SK-N-SH (cell line): ENCODE results near the gene BBC3. TPM values are rescaled to one million over a fixed set of nuclear protein-coding genes. Genes with fewer than 3 reads are reported as not detected.
A peak's percentile ranks its signal among the peaks of the same experiment; 100 is the strongest.

ENCODE experiments used
- CTCF ChIA-PET: fragments of 300-600, 350-600 bp; formaldehyde crosslinking; extraction: SDS; loops from one replicate; lab custom pipeline; 2021; lab: Yijun Ruan, JAX
- POLR2A ChIA-PET: fragments of 350-600 bp; sonication (Branson Sonifier 250); formaldehyde crosslinking; extraction: SDS; loops from one replicate; lab custom pipeline; 2020; ENCODE audit warnings: antibody characterized with exemption, inconsistent platforms; lab: Yijun Ruan, JAX
- DNase-seq: peaks from one replicate; pipeline ENCODE4 v3.0.0; 2012
- H2AFZ ChIP-seq: fragments of 200-600 bp; sonication (generic); 2 replicates; pipeline ENCODE4 v1.8.1; 2016; ENCODE audit warnings: antibody characterized with exemption, mild to moderate bottlenecking, low read depth
- H3F3A ChIP-seq: fragments of 200-600 bp; sonication (generic); replicated peaks from 2 replicates; pipeline ENCODE3; 2016; ENCODE audit warnings: antibody characterized with exemption, mild to moderate bottlenecking; ENCODE audit not compliant: insufficient read depth
- H3K27ac ChIP-seq, 2 experiments: fragments of 200-500 bp in 1 of 2; fragments of 200-600 bp in 1 of 2; sonication (Bioruptor generic) in 1 of 2; sonication (generic), shearing (Covaris generic) in 1 of 2; 2 replicates each; pipeline versions ENCODE4 v1.5.1 to v1.6.1; 2014 to 2016; ENCODE audit warnings: low read depth in 2 of 2, inconsistent platforms in 1 of 2, low read length in 1 of 2, mild to moderate bottlenecking in 1 of 2, mixed read lengths in 1 of 2
- H3K27me3 ChIP-seq: fragments of 200-600 bp; sonication (generic), shearing (Covaris generic); 2 replicates; pipeline ENCODE4 v1.6.1; 2016; ENCODE audit warnings: mixed run types; ENCODE audit not compliant: insufficient read depth
- H3K36me3 ChIP-seq, 2 experiments: fragments of 200-500 bp in 1 of 2; fragments of 200-600 bp in 1 of 2; sonication (Bioruptor generic) in 1 of 2; sonication (generic) in 1 of 2; replicated peaks in 1 of 2; 2 replicates each; pipeline versions ENCODE3 to v1.5.1; 2014 to 2016; ENCODE audit warnings: low read length in 1 of 2, mild to moderate bottlenecking in 1 of 2; ENCODE audit not compliant: insufficient read depth in 2 of 2, control insufficient read depth in 1 of 2
- H3K4me1 ChIP-seq, 2 experiments: fragments of 200-500 bp in 1 of 2; fragments of 200-600 bp in 1 of 2; sonication (Bioruptor generic) in 1 of 2; sonication (generic), shearing (Covaris generic) in 1 of 2; 2 replicates each; pipeline versions ENCODE4 v1.5.1 to v1.6.1; 2014 to 2016; ENCODE audit warnings: low read depth in 1 of 2, low read length in 1 of 2, mixed run types in 1 of 2; ENCODE audit not compliant: insufficient read depth in 2 of 2, control insufficient read depth in 1 of 2
- H3K4me2 ChIP-seq: fragments of 200-600 bp; sonication (generic), shearing (Covaris generic); 2 replicates; pipeline ENCODE4 v1.6.1; 2017; ENCODE audit warnings: mixed run types
- H3K4me3 ChIP-seq, 2 experiments: fragments of 200-500 bp in 1 of 2; fragments of 200-600 bp in 1 of 2; sonication (Bioruptor generic) in 1 of 2; sonication (generic), shearing (Covaris generic) in 1 of 2; 2 replicates each; pipeline versions ENCODE4 v1.5.1 to v1.8.1; 2014 to 2016; ENCODE audit warnings: low read depth in 2 of 2, inconsistent platforms in 1 of 2, low read length in 1 of 2, mild to moderate bottlenecking in 1 of 2, mixed read lengths in 1 of 2, moderate library complexity in 1 of 2
- H3K79me2 ChIP-seq: fragments of 200-600 bp; sonication (generic); 2 replicates; pipeline ENCODE4 v1.8.1; 2017; ENCODE audit warnings: mild to moderate bottlenecking; ENCODE audit not compliant: insufficient read depth
- H3K9ac ChIP-seq: fragments of 200-600 bp; sonication (generic); 2 replicates; pipeline ENCODE4 v1.6.1; 2017; ENCODE audit warnings: mixed run types
- H3K9me2 ChIP-seq: fragments of 200-600 bp; sonication (generic); 2 replicates; pipeline ENCODE4 v1.6.1; 2017; ENCODE audit warnings: mixed run types
- H3K9me3 ChIP-seq: fragments of 200-600 bp; sonication (generic); 2 replicates; pipeline ENCODE4 v1.6.1; 2017; ENCODE audit warnings: mixed run types, mild to moderate bottlenecking, moderate library complexity
- H4K20me1 ChIP-seq: fragments of 200-600 bp; sonication (generic); 2 replicates; pipeline ENCODE4 v1.6.1; 2017; ENCODE audit warnings: mild to moderate bottlenecking, mixed run types; ENCODE audit not compliant: insufficient read depth
- ELF1 ChIP-seq: IDR thresholded peaks from 2 replicates; pipeline ENCODE4 v1.4.0; 2012
- EP300 ChIP-seq, 2 experiments: IDR thresholded peaks; 2 replicates each; pipeline versions ENCODE4 v1.4.0 to v1.6.1; 2012; ENCODE audit warnings: borderline replicate concordance in 1 of 2, low read depth in 1 of 2, low read length in 1 of 2
- EZH2phosphoT487 ChIP-seq: fragments of 200-600 bp; sonication (generic); IDR thresholded peaks from 2 replicates; pipeline ENCODE4 v1.6.1; 2017; ENCODE audit warnings: low read depth, mixed run types, mild to moderate bottlenecking, antibody characterized with exemption, moderate library complexity, borderline replicate concordance
- FOSL2 ChIP-seq: IDR thresholded peaks from 2 replicates; pipeline ENCODE4 v1.4.0; 2012; ENCODE audit warnings: low read depth, mild to moderate bottlenecking, moderate library complexity, borderline replicate concordance
- FOXJ3 ChIP-seq: sonication (generic); formaldehyde crosslinking; IDR thresholded peaks from 2 replicates; pipeline ENCODE4 v1.5.1; 2020; ENCODE audit warnings: mild to moderate bottlenecking, missing genetic modification reagents
- FOXM1 ChIP-seq: IDR thresholded peaks from 2 replicates; pipeline ENCODE4 v1.4.0; 2012; ENCODE audit warnings: low read depth, mild to moderate bottlenecking
- GABPA ChIP-seq: IDR thresholded peaks from 2 replicates; pipeline ENCODE4 v1.4.0; 2012; ENCODE audit warnings: low read depth, mild to moderate bottlenecking
- JUND ChIP-seq: IDR thresholded peaks from 2 replicates; pipeline ENCODE4 v1.4.0; 2012
- MEF2A ChIP-seq: IDR thresholded peaks from 2 replicates; pipeline ENCODE4 v1.4.0; 2012; ENCODE audit warnings: low read depth, borderline replicate concordance
- MXI1 ChIP-seq: IDR thresholded peaks from 2 replicates; pipeline ENCODE4 v1.6.1; 2012; ENCODE audit warnings: mild to moderate bottlenecking, low read depth, low read length, improper control_type of control experiment
- RAD21 ChIP-seq: IDR thresholded peaks from 2 replicates; pipeline ENCODE4 v1.6.1; 2012; ENCODE audit warnings: mild to moderate bottlenecking, low read length
- RCOR1 ChIP-seq: fragments of 150-350 bp; IDR thresholded peaks from 2 replicates; pipeline ENCODE4 v1.6.1; 2017; ENCODE audit warnings: antibody characterized with exemption, low read length
- RFX5 ChIP-seq: IDR thresholded peaks from 2 replicates; pipeline ENCODE4 v1.6.1; 2012; ENCODE audit warnings: mild to moderate bottlenecking, improper control_type of control experiment, low read length
- TAF1 ChIP-seq: IDR thresholded peaks from 2 replicates; pipeline ENCODE4 v1.6.1; 2012; ENCODE audit warnings: low read depth, mild to moderate bottlenecking, low read length, moderate library complexity, borderline replicate concordance
- TCF12 ChIP-seq: IDR thresholded peaks from 2 replicates; pipeline ENCODE4 v1.4.0; 2012
- TEAD4 ChIP-seq: IDR thresholded peaks from 2 replicates; pipeline ENCODE4 v1.4.0; 2012; ENCODE audit warnings: mild to moderate bottlenecking, borderline replicate concordance; ENCODE audit not compliant: insufficient read depth
- USF2 ChIP-seq: fragments of 150-350 bp; IDR thresholded peaks from 2 replicates; pipeline ENCODE4 v1.6.1; 2017; ENCODE audit warnings: antibody characterized with exemption, low read length, low read depth, borderline replicate concordance
- YY1 ChIP-seq: IDR thresholded peaks from 2 replicates; pipeline ENCODE4 v1.4.0; 2012; ENCODE audit warnings: low read depth, mild to moderate bottlenecking
- WGBS: methylation state at CpG from one replicate; pipeline ENCODE4 v1.1.6; 2017; ENCODE audit warnings: low lambda C conversion rate; 5-methylcytosine and 5-hydroxymethylcytosine counted together
- polyA plus RNA-seq, 3 experiments: library from polyadenylated mRNA; depleted of rRNA; stranded (reverse); fragments of >200 nt; gene quantifications; 2 replicates each; pipeline ENCODE4 v1.2.3, GENCODE V29; 2012
- TF ChIP-seq, protein P1 (sequence below): IDR thresholded peaks from 2 replicates; pipeline ENCODE4 v1.4.0; 2012; ENCODE audit warnings: low read depth, borderline replicate concordance
- TF ChIP-seq, protein P2 (sequence below): IDR thresholded peaks from 2 replicates; pipeline ENCODE4 v1.4.0; 2012; ENCODE audit warnings: low read depth, borderline replicate concordance

The BBC3 gene
- polyA plus RNA-seq, 1 of the 3 experiments (the other 2 are of a cell fraction): 14.5 TPM

- TF ChIP-seq, protein P1, sequence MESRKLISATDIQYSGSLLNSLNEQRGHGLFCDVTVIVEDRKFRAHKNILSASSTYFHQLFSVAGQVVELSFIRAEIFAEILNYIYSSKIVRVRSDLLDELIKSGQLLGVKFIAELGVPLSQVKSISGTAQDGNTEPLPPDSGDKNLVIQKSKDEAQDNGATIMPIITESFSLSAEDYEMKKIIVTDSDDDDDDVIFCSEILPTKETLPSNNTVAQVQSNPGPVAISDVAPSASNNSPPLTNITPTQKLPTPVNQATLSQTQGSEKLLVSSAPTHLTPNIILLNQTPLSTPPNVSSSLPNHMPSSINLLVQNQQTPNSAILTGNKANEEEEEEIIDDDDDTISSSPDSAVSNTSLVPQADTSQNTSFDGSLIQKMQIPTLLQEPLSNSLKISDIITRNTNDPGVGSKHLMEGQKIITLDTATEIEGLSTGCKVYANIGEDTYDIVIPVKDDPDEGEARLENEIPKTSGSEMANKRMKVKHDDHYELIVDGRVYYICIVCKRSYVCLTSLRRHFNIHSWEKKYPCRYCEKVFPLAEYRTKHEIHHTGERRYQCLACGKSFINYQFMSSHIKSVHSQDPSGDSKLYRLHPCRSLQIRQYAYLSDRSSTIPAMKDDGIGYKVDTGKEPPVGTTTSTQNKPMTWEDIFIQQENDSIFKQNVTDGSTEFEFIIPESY: no peak
- peak; percentile 38; the same call in 1 of the 2 replicates for TF ChIP-seq TAF1
- no peak for TF ChIP-seq TEAD4
- no peak for TF ChIP-seq FOXJ3 (CRISPR knock-in tag)
- TF ChIP-seq EP300 (IDR thresholded peaks at IDR 0.05; ENCODE audit: borderline replicate concordance in 1 of 2, low read depth in 1 of 2, low read length in 1 of 2): no peak
- no peak; the same call in 1 of the 2 replicates for TF ChIP-seq GABPA
- no peak for TF ChIP-seq USF2
- no peak for TF ChIP-seq EZH2phosphoT487
- peak; percentile 86 for TF ChIP-seq ELF1
- TF ChIP-seq, all 33 proteins: peak for 7
These were observed 42.5 kb upstream of the BBC3 start (continued) for GRCh38 chr19:47273313-47274070.

GRCh38 chr19:47272448-47273312, 41.7 kb upstream of the BBC3 start:
- Histone ChIP-seq H3K79me2 (no peaks in the 10 kb centered on the region), H3K4me2 (peak overlapping the region; percentile 97), H3K27me3 (no peaks in the 10 kb centered on the region), H3K9me2 (no peaks in the 10 kb centered on the region), H3K27ac (peak overlapping the region; percentile 84 to 97), H4K20me1 (no peaks in the 10 kb centered on the region; the same call in 1 of the 2 replicates), H3K9ac (peak overlapping the region; percentile 91), H3K4me1 (peaks cover 10 to 18% of the 10 kb centered on the region in 2 experiments; a peak in 3 of 4 replicates), H3K4me3 (peak overlapping the region; percentile 59 to 87), H3F3A (peaks cover 23% of the 10 kb centered on the region), H3K36me3 (peaks cover 9 to 16% of the 10 kb centered on the region in 2 experiments), H3K9me3 (no peaks in the 10 kb centered on the region), H2AFZ (peak overlapping the region; percentile 61; the same call in 1 of the 2 replicates)
- no peak for TF ChIP-seq YY1
- TF ChIP-seq RAD21: no peak
- TF ChIP-seq TCF12: no peak
- no peak for TF ChIP-seq GABPA
- no peak for TF ChIP-seq FOXM1
- no peak for TF ChIP-seq FOSL2
- no peak for TF ChIP-seq RCOR1
- no peak for TF ChIP-seq RFX5
- TF ChIP-seq JUND: no peak
- no peak for TF ChIP-seq MEF2A
- TF ChIP-seq MXI1: no peak
- TF ChIP-seq, protein P2, sequence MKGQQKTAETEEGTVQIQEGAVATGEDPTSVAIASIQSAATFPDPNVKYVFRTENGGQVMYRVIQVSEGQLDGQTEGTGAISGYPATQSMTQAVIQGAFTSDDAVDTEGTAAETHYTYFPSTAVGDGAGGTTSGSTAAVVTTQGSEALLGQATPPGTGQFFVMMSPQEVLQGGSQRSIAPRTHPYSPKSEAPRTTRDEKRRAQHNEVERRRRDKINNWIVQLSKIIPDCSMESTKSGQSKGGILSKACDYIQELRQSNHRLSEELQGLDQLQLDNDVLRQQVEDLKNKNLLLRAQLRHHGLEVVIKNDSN: no peak
- CTCF ChIA-PET: interaction anchor here (1.2 to 3.0 kb wide), 4 partner anchors 12 to 471 kb away, joined by 3 to 12 read pairs (median 5); no protein-coding TSS in a partner anchor
- 75% methylated on average over 30 of the region's 42 CpGs for WGBS
- POLR2A ChIA-PET: interaction anchor here (1.0 kb wide), 1 partner anchor 11 kb away, joined by 3 read pairs; no protein-coding TSS in a partner anchor
- DNase-seq: no peak
